Activated CD4-positive, alpha-beta T cell treated with anti-CD3 and anti-CD28 coated beads, Interleukin-2, Interleukin-4, amounts not matched to agents 100 ng/mL and 50 ng/mL, durations not matched to agents 16 hours and 8 hours (primary cell): ENCODE measurements around the gene LTF.

ENCODE experiments used
- DNase-seq: peaks from one replicate; pipeline ENCODE4 v3.0.0-alpha.2; 2020; ENCODE audit warnings: low spot score

The LTF gene

GRCh38 chr3:46468753-46469600 is 4.3 kb upstream of the LTF start:
- DNase-seq, result no peak

- DNase-seq, result no peak
Observed at GRCh38 chr3:46467562-46467961, 2.9 kb upstream of the LTF start.

- no peak for DNase-seq
Observed at GRCh38 chr3:46466871-46467403, 2.2 kb upstream of the LTF start.

- DNase-seq, result no peak
Observed at GRCh38 chr3:46466273-46466672, 1.6 kb upstream of the LTF start.

GRCh38 chr3:46465196-46465520 is 453 bp upstream of the LTF start:
- DNase-seq, result no peak

- DNase-seq, result no peak
Observed at GRCh38 chr3:46463868-46464241, 850 bp downstream of the LTF start.

GRCh38 chr3:46463120-46463867 is 1.4 kb downstream of the LTF start:
- DNase-seq, result no peak

- no peak for DNase-seq
Observed at GRCh38 chr3:46462511-46462910, 2.2 kb downstream of the LTF start.

- DNase-seq, result no peak
Observed at GRCh38 chr3:46462111-46462510, 2.6 kb downstream of the LTF start.

GRCh38 chr3:46460051-46460450 is 4.7 kb downstream of the LTF start:
- no peak for DNase-seq

- no peak for DNase-seq
Observed at GRCh38 chr3:46456118-46456517, 8.6 kb downstream of the LTF start.

- no peak for DNase-seq
Observed at GRCh38 chr3:46455231-46456115, 9.2 kb downstream of the LTF start.

- no peak for DNase-seq
Observed at GRCh38 chr3:46454606-46455005, 10.1 kb downstream of the LTF start.

- DNase-seq, result no peak
Observed at GRCh38 chr3:46454209-46454595, 10.5 kb downstream of the LTF start.

GRCh38 chr3:46453526-46454208 is 11.0 kb downstream of the LTF start:
- DNase-seq, result no peak

- DNase-seq, result no peak
Observed at GRCh38 chr3:46449755-46450552, 14.8 kb downstream of the LTF start.

- DNase-seq, result no peak
Observed at GRCh38 chr3:46448721-46449120, 16.0 kb downstream of the LTF start.

- DNase-seq, result no peak
Observed at GRCh38 chr3:46447228-46447985, 17.3 kb downstream of the LTF start.

- no peak for DNase-seq
Observed at GRCh38 chr3:46442576-46443530, 21.9 kb downstream of the LTF start.
